Astrocyte of the spinal cord (primary cell): ENCODE measurements around the gene CTCF.

ENCODE experiments used
- DNase-seq: peaks from one replicate; pipeline ENCODE4 v3.0.0; 2011; ENCODE audit warnings: low read depth, low spot score
- H3K4me3 ChIP-seq: 2 replicates; pipeline ENCODE4 v1.5.1; 2011; ENCODE audit warnings: low read depth, mild to moderate bottlenecking, low read length, moderate library complexity
- CTCF ChIP-seq: IDR thresholded peaks from 2 replicates; pipeline ENCODE4 v1.5.1; 2012; ENCODE audit warnings: low read depth, mild to moderate bottlenecking, low read length, inconsistent platforms
- in situ Hi-C: cut with HindIII; loops from 2 replicates; pipeline ENCODE4 v1.10.0; 2017; ENCODE audit warnings: low sequenced_read_pairs

The CTCF gene

DNA sequence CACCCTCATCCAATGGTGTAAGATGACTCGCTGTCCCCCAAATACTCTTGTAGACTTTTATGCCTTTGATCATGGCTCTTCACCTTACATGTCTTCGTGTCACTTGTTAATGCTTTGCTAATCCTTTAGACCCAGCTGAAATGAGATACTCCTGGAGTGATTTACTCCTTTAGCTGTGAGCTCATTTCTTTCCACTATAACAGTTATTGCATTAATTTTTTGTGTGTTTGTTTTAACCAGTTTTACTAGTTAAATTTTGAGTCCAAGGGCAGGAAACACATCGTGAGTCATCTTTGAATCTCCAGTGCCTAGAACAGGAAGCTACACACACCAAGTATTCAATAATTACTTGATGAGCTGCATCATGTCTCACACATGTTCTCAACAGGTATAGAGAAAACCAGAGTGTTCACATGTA lies 6.5 kb upstream of the CTCF start:
- no peak for TF ChIP-seq CTCF
- no peak overlapping the region for H3K4me3 ChIP-seq
- peak; percentile 56 for DNase-seq
- in situ Hi-C loops: no loop called here

DNA sequence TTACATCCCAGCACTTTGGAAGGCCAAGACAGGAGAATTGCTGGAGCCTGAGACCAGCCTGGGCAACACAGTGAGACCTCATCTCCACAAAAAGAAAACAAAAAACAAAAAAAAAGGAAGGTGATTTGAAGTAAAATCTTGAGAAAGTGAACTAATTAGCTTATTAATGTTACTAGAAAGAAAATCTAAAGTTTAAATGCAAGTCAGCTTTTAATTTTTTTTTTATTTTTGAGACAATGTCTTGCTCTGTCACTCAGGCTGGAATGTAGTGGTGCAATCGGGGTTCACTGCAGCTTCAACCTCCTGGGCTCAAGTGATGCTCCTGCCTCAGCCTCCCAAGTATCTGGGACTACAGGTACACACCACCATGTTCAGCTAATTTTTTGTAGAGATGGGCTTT lies 3.5 kb upstream of the CTCF start:
- in situ Hi-C loops: no loop called here
- TF ChIP-seq CTCF: no peak
- H3K4me3 ChIP-seq: no peak overlapping the region
- DNase-seq: no peak

DNA sequence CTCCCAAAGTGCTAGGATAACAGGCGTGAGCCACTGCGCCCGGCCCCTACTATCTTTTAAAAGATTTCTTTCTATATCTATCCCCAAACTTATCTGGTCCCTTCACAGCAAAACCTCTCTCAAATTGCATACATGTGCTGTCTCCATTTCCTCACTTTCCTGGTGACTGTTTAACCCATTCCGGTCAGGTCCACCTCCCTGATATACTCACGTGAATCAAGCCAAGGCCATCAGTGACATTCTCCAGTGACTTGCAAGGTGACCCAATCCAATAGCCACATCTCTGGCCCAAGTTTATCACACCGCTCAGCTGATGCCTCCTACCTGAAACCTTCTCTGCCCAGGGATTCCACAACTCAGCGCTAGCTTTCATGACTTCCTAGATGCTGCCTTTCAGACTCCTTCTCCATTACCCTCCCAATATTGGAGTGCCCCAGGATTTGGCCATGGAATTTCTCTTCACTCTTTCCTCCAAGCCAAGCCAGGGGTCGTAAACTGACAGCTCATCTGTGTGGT lies 1.4 kb upstream of the CTCF start:
- in situ Hi-C loops: no loop called here
- no peak overlapping the region for H3K4me3 ChIP-seq
- no peak for TF ChIP-seq CTCF
- no peak for DNase-seq

DNA sequence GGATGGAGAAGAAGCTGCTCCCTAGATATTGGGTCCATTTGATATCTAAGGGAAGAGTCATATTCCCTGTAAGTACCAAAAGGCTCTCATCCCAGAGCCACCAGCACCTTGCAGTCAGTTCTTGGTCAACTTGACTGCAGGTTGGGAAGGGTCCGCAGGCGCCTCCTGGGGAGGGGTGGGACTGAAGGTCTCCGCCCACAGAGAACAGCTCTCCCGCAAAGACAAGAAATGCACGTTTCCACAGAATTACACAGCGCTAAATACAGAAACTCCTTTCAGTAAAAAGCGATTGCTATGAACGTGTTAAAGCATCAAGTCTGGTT lies 864 bp upstream of the CTCF start:
- H3K4me3 ChIP-seq: peak overlapping the region; percentile 46
- in situ Hi-C loops: no loop called here
- no peak for TF ChIP-seq CTCF
- DNase-seq: no peak

- no peak for TF ChIP-seq CTCF
- DNase-seq: peak; percentile 98
- peak overlapping the region; percentile 46 for H3K4me3 ChIP-seq
- in situ Hi-C loops: no loop called here
Observed at GRCh38 chr16:67561824-67562525, 351 bp upstream of the CTCF start.

DNA sequence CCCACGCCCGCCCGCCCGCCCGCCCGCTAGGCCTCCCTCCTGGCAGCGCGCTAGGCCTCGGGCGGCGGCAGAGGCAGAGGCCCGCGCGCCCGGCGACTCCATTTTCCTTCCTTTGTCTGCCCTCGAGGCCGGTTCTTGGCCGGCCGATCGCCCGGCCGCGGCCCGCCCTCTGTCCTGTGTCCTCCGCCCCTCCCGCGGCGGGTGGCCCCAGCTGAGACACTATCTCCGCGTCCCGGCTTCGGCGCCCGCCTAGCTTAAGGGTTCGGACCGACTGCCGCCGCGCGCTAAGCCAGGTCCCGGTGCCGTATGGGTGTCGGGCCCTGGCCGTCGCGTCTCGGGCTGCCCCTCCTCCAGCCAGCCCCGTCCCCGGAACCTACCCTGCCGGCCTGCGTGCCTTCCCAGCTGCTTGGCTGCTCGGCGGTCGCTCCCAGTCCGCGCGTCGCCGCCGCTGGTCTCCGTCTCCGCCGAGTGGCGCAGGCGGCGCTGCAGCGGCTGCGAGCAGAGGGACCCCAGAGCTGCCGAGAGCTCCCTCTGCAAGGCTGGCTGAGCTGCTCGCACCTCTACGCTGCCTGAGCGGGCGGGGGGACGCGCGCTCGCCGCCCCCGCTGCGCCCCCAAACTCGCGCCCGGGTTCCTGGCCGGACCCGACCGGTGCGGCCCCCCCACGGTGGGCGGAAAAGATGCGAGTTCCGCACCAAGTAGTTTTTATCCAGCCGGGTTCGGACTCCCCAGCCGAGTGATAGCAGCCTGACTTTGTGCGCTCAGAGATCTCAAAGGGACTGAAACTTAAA lies 787 bp downstream of the CTCF start:
- DNase-seq: peak; percentile 51
- peak; percentile 19 for TF ChIP-seq CTCF
- in situ Hi-C loops: no loop called here
- peak overlapping the region; percentile 58 for H3K4me3 ChIP-seq
